ENCODE data around the gene CNTNAP5.

CNTNAP5 gene

GRCh38 chr2:124159166-124159565, 134.1 kb downstream of the CNTNAP5 start:
- DNase-seq (ENCODE audit: low read depth), result no peak

- no peak for DNase-seq (ENCODE audit: low read depth)
These were observed 136.5 kb downstream of the CNTNAP5 start for GRCh38 chr2:124161542-124161941.

GRCh38 chr2:124162256-124162655, 137.2 kb downstream of the CNTNAP5 start:
- no peak for DNase-seq (ENCODE audit: low read depth)

- no peak for DNase-seq (ENCODE audit: low read depth)
These were observed 138.8 kb downstream of the CNTNAP5 start for GRCh38 chr2:124163840-124164239.

- DNase-seq (ENCODE audit: low read depth), result no peak
These were observed 140.6 kb downstream of the CNTNAP5 start for GRCh38 chr2:124165698-124166097.

GRCh38 chr2:124171472-124172063, 146.5 kb downstream of the CNTNAP5 start:
- DNase-seq (ENCODE audit: low read depth), result no peak

- DNase-seq (ENCODE audit: low read depth), result no peak
These were observed 153.6 kb downstream of the CNTNAP5 start for GRCh38 chr2:124178719-124179118.

GRCh38 chr2:124180635-124181034, 155.5 kb downstream of the CNTNAP5 start:
- no peak for DNase-seq (ENCODE audit: low read depth)

GRCh38 chr2:124186801-124187200, 161.7 kb downstream of the CNTNAP5 start:
- DNase-seq (ENCODE audit: low read depth), result no peak

- DNase-seq (ENCODE audit: low read depth), result no peak
These were observed 162.9 kb downstream of the CNTNAP5 start for GRCh38 chr2:124187948-124188347.

- no peak for DNase-seq (ENCODE audit: low read depth)
These were observed 168.6 kb downstream of the CNTNAP5 start for GRCh38 chr2:124193706-124194105.

- no peak for DNase-seq (ENCODE audit: low read depth)
These were observed 176.6 kb downstream of the CNTNAP5 start for GRCh38 chr2:124201713-124202112.

- no peak for DNase-seq (ENCODE audit: low read depth)
These were observed 184.4 kb downstream of the CNTNAP5 start for GRCh38 chr2:124209441-124209840.

GRCh38 chr2:124211461-124211860, 186.4 kb downstream of the CNTNAP5 start:
- DNase-seq (ENCODE audit: low read depth), result no peak

- no peak for DNase-seq (ENCODE audit: low read depth)
These were observed 189.0 kb downstream of the CNTNAP5 start for GRCh38 chr2:124213977-124214587.

- no peak for DNase-seq (ENCODE audit: low read depth)
These were observed 221.1 kb downstream of the CNTNAP5 start for GRCh38 chr2:124246170-124246569.

- DNase-seq (ENCODE audit: low read depth), result no peak
These were observed 223.3 kb downstream of the CNTNAP5 start for GRCh38 chr2:124248386-124248785.

- DNase-seq (ENCODE audit: low read depth), result no peak
These were observed 225.3 kb downstream of the CNTNAP5 start for GRCh38 chr2:124250433-124250832.

GRCh38 chr2:124254621-124255020, 229.5 kb downstream of the CNTNAP5 start:
- DNase-seq (ENCODE audit: low read depth), result peak; percentile 9

- DNase-seq (ENCODE audit: low read depth), result no peak
These were observed 232.0 kb downstream of the CNTNAP5 start for GRCh38 chr2:124257120-124257519.

GRCh38 chr2:124258140-124258880, 233.2 kb downstream of the CNTNAP5 start:
- DNase-seq (ENCODE audit: low read depth), result peak; percentile 36

- no peak for DNase-seq (ENCODE audit: low read depth)
These were observed 236.4 kb downstream of the CNTNAP5 start for GRCh38 chr2:124261456-124261855.

- DNase-seq (ENCODE audit: low read depth), result no peak
These were observed 239.5 kb downstream of the CNTNAP5 start for GRCh38 chr2:124264551-124265091.
